Neural cell (in vitro differentiated cells): ENCODE data around the gene USB1.

Experiments used
- CTCF ChIP-seq: fragments of 450-650 bp; IDR thresholded peaks from 2 replicates; pipeline ENCODE4 v1.5.1; 2014; ENCODE audit warnings: antibody characterized with exemption, mild to moderate bottlenecking, moderate library complexity; ENCODE audit not compliant: poor library complexity, severe bottlenecking
- EZH2 ChIP-seq: fragments of 200-600, 300-800 bp; shearing (Covaris generic), sonication (generic); IDR thresholded peaks from 2 replicates; pipeline ENCODE4 v1.6.1; 2014; ENCODE audit warnings: antibody characterized with exemption, low read length, borderline replicate concordance, mild to moderate bottlenecking; ENCODE audit not compliant: insufficient read depth, poor library complexity, severe bottlenecking

GRCh38 chr16:58029410-58029809 is 28.2 kb downstream of the USB1 start:
- no peak for TF ChIP-seq CTCF
- TF ChIP-seq EZH2 = no peak
